PFSK-1 (cell line): Measurements from ENCODE around the gene PTPN21. TPM values are rescaled to one million over a fixed set of nuclear protein-coding genes. Genes with fewer than 3 reads are reported as not detected.

Experiments used
- FOXP2 ChIP-seq: optimal IDR thresholded peaks from 2 replicates; pipeline ENCODE3; 2011; ENCODE audit warnings: borderline replicate concordance, control low read depth, inconsistent platforms; ENCODE audit not compliant: insufficient read depth; ENCODE audit errors: extremely low read length, extremely low read depth
- POLR2AphosphoS5 ChIP-seq: IDR thresholded peaks from 2 replicates; pipeline ENCODE4 v1.6.1; 2012; ENCODE audit warnings: low read depth, mild to moderate bottlenecking, control low read depth, low read length, moderate library complexity
- REST ChIP-seq, 2 experiments: IDR thresholded peaks; 2 replicates each; pipeline versions ENCODE4 v1.6.1 to v1.8.0; 2011 to 2012; ENCODE audit warnings: low read depth in 2 of 2, low read length in 2 of 2, control low read depth in 1 of 2, inconsistent platforms in 1 of 2, mild to moderate bottlenecking in 1 of 2, moderate library complexity in 1 of 2; ENCODE audit not compliant: insufficient read depth in 1 of 2
- SIN3A ChIP-seq: IDR thresholded peaks from 2 replicates; pipeline ENCODE4 v1.6.1; 2012; ENCODE audit warnings: mild to moderate bottlenecking, low read length, moderate library complexity, borderline replicate concordance; ENCODE audit not compliant: insufficient read depth
- TAF1 ChIP-seq: IDR thresholded peaks from 2 replicates; pipeline ENCODE4 v1.6.1; 2012; ENCODE audit warnings: low read length, control low read depth, borderline replicate concordance; ENCODE audit not compliant: insufficient read depth
- polyA plus RNA-seq: library from polyadenylated mRNA; unstranded; fragments of >200 nt; gene quantifications from one replicate; pipeline ENCODE4 v1.2.1, GENCODE V29; 2012; ENCODE audit warnings: low read depth, missing spikeins; ENCODE audit not compliant: insufficient read length

PTPN21 gene
- polyA plus RNA-seq: 0.36 TPM

- TF ChIP-seq TAF1 (no peak), POLR2AphosphoS5 (no peak), REST (IDR thresholded peaks at IDR 0.05; ENCODE audit: insufficient read depth in 1 of 2, low read depth in 2 of 2, low read length in 2 of 2) (no peak), SIN3A (no peak), FOXP2 (no peak)
Observed at GRCh38 chr14:88554457-88555286, at the start of gene PTPN21. TSS of gene PTPN21 (minus strand) at chr14:88555007. CDS start at chr14:88550417, 4,590 bp downstream.

- TF ChIP-seq REST (IDR thresholded peaks at IDR 0.05; ENCODE audit: insufficient read depth in 1 of 2, low read depth in 2 of 2, low read length in 2 of 2) (no peak), SIN3A (no peak), FOXP2 (no peak), POLR2AphosphoS5 (no peak), TAF1 (no peak)
Observed at GRCh38 chr14:88604212-88604611, 49.4 kb upstream of the PTPN21 start.

GRCh38 chr14:88599761-88600439 is 45.1 kb upstream of the PTPN21 start:
- TF ChIP-seq SIN3A (no peak), REST (IDR thresholded peaks at IDR 0.05; ENCODE audit: insufficient read depth in 1 of 2, low read depth in 2 of 2, low read length in 2 of 2) (no peak)

- TF ChIP-seq FOXP2 (no peak), TAF1 (no peak), REST (IDR thresholded peaks at IDR 0.05; ENCODE audit: insufficient read depth in 1 of 2, low read depth in 2 of 2, low read length in 2 of 2) (no peak), POLR2AphosphoS5 (no peak), SIN3A (no peak)
Observed at GRCh38 chr14:88599326-88599725, 44.5 kb upstream of the PTPN21 start.
